Suprapubic skin (tissue), 3 donors: ENCODE data around the gene TANGO2.

Experiments used
- POLR2A ChIP-seq, 2 donors: fragments of 450-650 bp; IDR thresholded peaks; one replicate each; pipeline ENCODE4 v1.6.1; 2017; ENCODE audit warnings: antibody characterized with exemption in 2 of 2, mild to moderate bottlenecking in 2 of 2, moderate library complexity in 2 of 2
- TF ChIP-seq, protein P1 (sequence below), 2 donors: fragments of 200-600 bp in 1 of 2; fragments of 450-650 bp in 1 of 2; sonication (generic) in 1 of 2; IDR thresholded peaks; one replicate each; pipeline ENCODE4 v1.5.1; 2016 to 2019; ENCODE audit warnings: antibody characterized with exemption in 2 of 2, mild to moderate bottlenecking in 1 of 2, moderate library complexity in 1 of 2

- TF ChIP-seq, protein P1, sequence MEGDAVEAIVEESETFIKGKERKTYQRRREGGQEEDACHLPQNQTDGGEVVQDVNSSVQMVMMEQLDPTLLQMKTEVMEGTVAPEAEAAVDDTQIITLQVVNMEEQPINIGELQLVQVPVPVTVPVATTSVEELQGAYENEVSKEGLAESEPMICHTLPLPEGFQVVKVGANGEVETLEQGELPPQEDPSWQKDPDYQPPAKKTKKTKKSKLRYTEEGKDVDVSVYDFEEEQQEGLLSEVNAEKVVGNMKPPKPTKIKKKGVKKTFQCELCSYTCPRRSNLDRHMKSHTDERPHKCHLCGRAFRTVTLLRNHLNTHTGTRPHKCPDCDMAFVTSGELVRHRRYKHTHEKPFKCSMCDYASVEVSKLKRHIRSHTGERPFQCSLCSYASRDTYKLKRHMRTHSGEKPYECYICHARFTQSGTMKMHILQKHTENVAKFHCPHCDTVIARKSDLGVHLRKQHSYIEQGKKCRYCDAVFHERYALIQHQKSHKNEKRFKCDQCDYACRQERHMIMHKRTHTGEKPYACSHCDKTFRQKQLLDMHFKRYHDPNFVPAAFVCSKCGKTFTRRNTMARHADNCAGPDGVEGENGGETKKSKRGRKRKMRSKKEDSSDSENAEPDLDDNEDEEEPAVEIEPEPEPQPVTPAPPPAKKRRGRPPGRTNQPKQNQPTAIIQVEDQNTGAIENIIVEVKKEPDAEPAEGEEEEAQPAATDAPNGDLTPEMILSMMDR (IDR thresholded peaks at IDR 0.05): no peak
- TF ChIP-seq POLR2A (IDR thresholded peaks at IDR 0.05): no peak
Observed at GRCh38 chr22:20116376-20116950, 95.6 kb downstream of the TANGO2 start.
